PC-3 (cell line): ENCODE data around the gene CHFR.

ENCODE experiments used
- CTCF ChIP-seq: fragments of 300-600 bp; sonication (generic); conservative IDR thresholded peaks from 2 replicates; pipeline ENCODE4 v1.5.1; 2017; ENCODE audit warnings: antibody characterized with exemption, low read depth, mild to moderate bottlenecking, low read length
- EZH2phosphoT487 ChIP-seq: fragments of 300-600 bp; sonication (generic); IDR thresholded peaks from 2 replicates; pipeline ENCODE4 v1.6.1; 2018; ENCODE audit warnings: mild to moderate bottlenecking, antibody characterized with exemption, low read length, borderline replicate concordance

- no peak for TF ChIP-seq CTCF
- TF ChIP-seq EZH2phosphoT487: no peak
Observed at GRCh38 chr12:132797820-132798570, 89.4 kb downstream of the CHFR start.
